ENCODE data around the gene LYSMD2. TPM values are rescaled to one million over a fixed set of nuclear protein-coding genes. Genes with fewer than 3 reads are reported as not detected.

Gene LYSMD2
- total RNA-seq, 1 experiment from 2014 or later: 5.4 TPM

- no peak overlapping the region for H3K9ac ChIP-seq (ENCODE audit: low read length)
- H3K79me2 ChIP-seq (ENCODE audit: low read length): no peaks in the 10 kb centered on the region
- H3K4me2 ChIP-seq (ENCODE audit: low read depth, low read length, poor library complexity, severe bottlenecking): no peak overlapping the region
- no peaks in the 10 kb centered on the region for H3K36me3 ChIP-seq (ENCODE audit: insufficient read depth, low read length)
- no peaks in the 10 kb centered on the region for H3K9me3 ChIP-seq (ENCODE audit: low read length)
- no peak overlapping the region for H3K4me3 ChIP-seq (ENCODE audit: low read length)
- H3K27me3 ChIP-seq (ENCODE audit: low read length): no peaks in the 10 kb centered on the region
- no peaks in the 10 kb centered on the region for H3K9me2 ChIP-seq (replicated peaks; ENCODE audit: insufficient read depth, low read length)
- H4K20me1 ChIP-seq (ENCODE audit: insufficient read depth, low read depth, low read length): no peaks in the 10 kb centered on the region
- no peaks in the 10 kb centered on the region for H3K4me1 ChIP-seq (ENCODE audit: low read length)
- DNase-seq: peak; percentile 65
- H3K27ac ChIP-seq (ENCODE audit: low read length): no peak overlapping the region
- no peak overlapping the region for H2AFZ ChIP-seq (ENCODE audit: low read length)
Measured at GRCh38 chr15:51759557-51760070, 22.2 kb upstream of the LYSMD2 start.

- no peak overlapping the region for H3K4me3 ChIP-seq (ENCODE audit: low read length)
- H4K20me1 ChIP-seq (ENCODE audit: insufficient read depth, low read depth, low read length): 0 out of 2 replicates have a peak, but pooled peaks cover 4% of the 10 kb centered on the region
- no peaks in the 10 kb centered on the region for H3K9me3 ChIP-seq (ENCODE audit: low read length)
- DNase-seq: no peak
- H3K9me2 ChIP-seq (replicated peaks; ENCODE audit: insufficient read depth, low read length): no peaks in the 10 kb centered on the region
- H3K27ac ChIP-seq (ENCODE audit: low read length): no peak overlapping the region
- H3K4me2 ChIP-seq (ENCODE audit: low read depth, low read length, poor library complexity, severe bottlenecking): no peak overlapping the region
- H3K27me3 ChIP-seq (ENCODE audit: low read length): no peaks in the 10 kb centered on the region
- no peak overlapping the region for H3K9ac ChIP-seq (ENCODE audit: low read length)
- H3K79me2 ChIP-seq (ENCODE audit: low read length): no peaks in the 10 kb centered on the region
- H3K36me3 ChIP-seq (ENCODE audit: insufficient read depth, low read length): no peaks in the 10 kb centered on the region
- H3K4me1 ChIP-seq (ENCODE audit: low read length): no peaks in the 10 kb centered on the region
- H2AFZ ChIP-seq (ENCODE audit: low read length): no peak overlapping the region
Measured at GRCh38 chr15:51758645-51759044, 21.2 kb upstream of the LYSMD2 start.

- H3K9me2 ChIP-seq (replicated peaks; ENCODE audit: insufficient read depth, low read length): no peaks in the 10 kb centered on the region
- DNase-seq: no peak
- no peaks in the 10 kb centered on the region for H3K36me3 ChIP-seq (ENCODE audit: insufficient read depth, low read length)
- H3K27me3 ChIP-seq (ENCODE audit: low read length): no peaks in the 10 kb centered on the region
- H3K4me1 ChIP-seq (ENCODE audit: low read length): peaks cover 2% of the 10 kb centered on the region
- no peak overlapping the region for H3K27ac ChIP-seq (ENCODE audit: low read length)
- H3K4me2 ChIP-seq (ENCODE audit: low read depth, low read length, poor library complexity, severe bottlenecking): no peak overlapping the region
- no peak overlapping the region for H3K4me3 ChIP-seq (ENCODE audit: low read length)
- 0 out of 2 replicates have a peak, but pooled peaks cover 4% of the 10 kb centered on the region for H4K20me1 ChIP-seq (ENCODE audit: insufficient read depth, low read depth, low read length)
- no peaks in the 10 kb centered on the region for H3K79me2 ChIP-seq (ENCODE audit: low read length)
- no peak overlapping the region for H2AFZ ChIP-seq (ENCODE audit: low read length)
- H3K9ac ChIP-seq (ENCODE audit: low read length): no peak overlapping the region
- no peaks in the 10 kb centered on the region for H3K9me3 ChIP-seq (ENCODE audit: low read length)
Measured at GRCh38 chr15:51757450-51757849, 20.0 kb upstream of the LYSMD2 start.

GRCh38 chr15:51756482-51756881 lies 19.0 kb upstream of the LYSMD2 start:
- Histone ChIP-seq H3K9me2 (replicated peaks; ENCODE audit: insufficient read depth, low read length) (no peaks in the 10 kb centered on the region), H3K4me1 (ENCODE audit: low read length) (peaks cover 8% of the 10 kb centered on the region), H3K9me3 (ENCODE audit: low read length) (no peaks in the 10 kb centered on the region), H4K20me1 (ENCODE audit: insufficient read depth, low read depth, low read length) (0 out of 2 replicates have a peak, but pooled peaks cover 4% of the 10 kb centered on the region), H2AFZ (ENCODE audit: low read length) (no peak overlapping the region), H3K4me3 (ENCODE audit: low read length) (no peak overlapping the region), H3K79me2 (ENCODE audit: low read length) (no peaks in the 10 kb centered on the region), H3K9ac (ENCODE audit: low read length) (no peak overlapping the region), H3K27ac (ENCODE audit: low read length) (no peak overlapping the region), H3K4me2 (ENCODE audit: low read depth, low read length, poor library complexity, severe bottlenecking) (no peak overlapping the region), H3K27me3 (ENCODE audit: low read length) (no peaks in the 10 kb centered on the region), H3K36me3 (ENCODE audit: insufficient read depth, low read length) (no peaks in the 10 kb centered on the region)
- DNase-seq: no peak

GRCh38 chr15:51755790-51756189 lies 18.3 kb upstream of the LYSMD2 start:
- no peak for DNase-seq
- no peaks in the 10 kb centered on the region for H3K9me2 ChIP-seq (replicated peaks; ENCODE audit: insufficient read depth, low read length)
- H3K4me3 ChIP-seq (ENCODE audit: low read length): no peak overlapping the region
- H3K27me3 ChIP-seq (ENCODE audit: low read length): no peaks in the 10 kb centered on the region
- H3K36me3 ChIP-seq (ENCODE audit: insufficient read depth, low read length): no peaks in the 10 kb centered on the region
- no peak overlapping the region for H3K4me2 ChIP-seq (ENCODE audit: low read depth, low read length, poor library complexity, severe bottlenecking)
- H3K9me3 ChIP-seq (ENCODE audit: low read length): no peaks in the 10 kb centered on the region
- no peak overlapping the region for H2AFZ ChIP-seq (ENCODE audit: low read length)
- H3K4me1 ChIP-seq (ENCODE audit: low read length): peaks cover 13% of the 10 kb centered on the region
- no peaks in the 10 kb centered on the region for H3K79me2 ChIP-seq (ENCODE audit: low read length)
- H4K20me1 ChIP-seq (ENCODE audit: insufficient read depth, low read depth, low read length): 0 out of 2 replicates have a peak, but pooled peaks cover 4% of the 10 kb centered on the region
- H3K9ac ChIP-seq (ENCODE audit: low read length): no peak overlapping the region
- H3K27ac ChIP-seq (ENCODE audit: low read length): no peak overlapping the region

GRCh38 chr15:51754267-51754666 lies 16.8 kb upstream of the LYSMD2 start:
- Histone ChIP-seq H3K9ac (ENCODE audit: low read length) (no peak overlapping the region), H3K9me3 (ENCODE audit: low read length) (no peaks in the 10 kb centered on the region), H3K4me2 (ENCODE audit: low read depth, low read length, poor library complexity, severe bottlenecking) (no peak overlapping the region), H3K9me2 (replicated peaks; ENCODE audit: insufficient read depth, low read length) (no peaks in the 10 kb centered on the region), H3K27me3 (ENCODE audit: low read length) (0 out of 2 replicates have a peak, but pooled peaks cover 1% of the 10 kb centered on the region), H3K79me2 (ENCODE audit: low read length) (no peaks in the 10 kb centered on the region), H3K27ac (ENCODE audit: low read length) (no peak overlapping the region), H4K20me1 (ENCODE audit: insufficient read depth, low read depth, low read length) (0 out of 2 replicates have a peak, but pooled peaks cover 4% of the 10 kb centered on the region), H3K36me3 (ENCODE audit: insufficient read depth, low read length) (no peaks in the 10 kb centered on the region), H2AFZ (ENCODE audit: low read length) (no peak overlapping the region), H3K4me3 (ENCODE audit: low read length) (no peak overlapping the region), H3K4me1 (ENCODE audit: low read length) (peaks cover 29% of the 10 kb centered on the region)
- DNase-seq: no peak

GRCh38 chr15:51752888-51753287 lies 15.4 kb upstream of the LYSMD2 start:
- no peak overlapping the region for H3K27ac ChIP-seq (ENCODE audit: low read length)
- H2AFZ ChIP-seq (ENCODE audit: low read length): no peak overlapping the region
- H3K4me3 ChIP-seq (ENCODE audit: low read length): no peak overlapping the region
- H3K9me2 ChIP-seq (replicated peaks; ENCODE audit: insufficient read depth, low read length): no peaks in the 10 kb centered on the region
- no peak for DNase-seq
- peaks cover 31% of the 10 kb centered on the region for H3K4me1 ChIP-seq (ENCODE audit: low read length)
- 0 out of 2 replicates have a peak, but pooled peaks cover 3% of the 10 kb centered on the region for H3K27me3 ChIP-seq (ENCODE audit: low read length)
- no peaks in the 10 kb centered on the region for H3K36me3 ChIP-seq (ENCODE audit: insufficient read depth, low read length)
- no peak overlapping the region for H3K9ac ChIP-seq (ENCODE audit: low read length)
- 0 out of 2 replicates have a peak, but pooled peaks cover 4% of the 10 kb centered on the region for H4K20me1 ChIP-seq (ENCODE audit: insufficient read depth, low read depth, low read length)
- no peaks in the 10 kb centered on the region for H3K79me2 ChIP-seq (ENCODE audit: low read length)
- no peaks in the 10 kb centered on the region for H3K9me3 ChIP-seq (ENCODE audit: low read length)
- H3K4me2 ChIP-seq (ENCODE audit: low read depth, low read length, poor library complexity, severe bottlenecking): no peak overlapping the region

GRCh38 chr15:51751697-51752683 lies 14.5 kb upstream of the LYSMD2 start:
- 0 out of 2 replicates have a peak, but pooled peaks cover 3% of the 10 kb centered on the region for H3K27me3 ChIP-seq (ENCODE audit: low read length)
- peak overlapping the region; percentile 75 for H3K4me3 ChIP-seq (ENCODE audit: low read length)
- DNase-seq: peak; percentile 52
- H4K20me1 ChIP-seq (ENCODE audit: insufficient read depth, low read depth, low read length): 0 out of 2 replicates have a peak, but pooled peaks cover 4% of the 10 kb centered on the region
- peak overlapping the region; percentile 65 for H3K9ac ChIP-seq (ENCODE audit: low read length)
- H2AFZ ChIP-seq (ENCODE audit: low read length): peak overlapping the region; percentile 77
- H3K27ac ChIP-seq (ENCODE audit: low read length): no peak overlapping the region
- no peaks in the 10 kb centered on the region for H3K79me2 ChIP-seq (ENCODE audit: low read length)
- no peaks in the 10 kb centered on the region for H3K36me3 ChIP-seq (ENCODE audit: insufficient read depth, low read length)
- H3K4me1 ChIP-seq (ENCODE audit: low read length): peaks cover 31% of the 10 kb centered on the region
- H3K9me2 ChIP-seq (replicated peaks; ENCODE audit: insufficient read depth, low read length): no peaks in the 10 kb centered on the region
- H3K9me3 ChIP-seq (ENCODE audit: low read length): no peaks in the 10 kb centered on the region
- peak overlapping the region; percentile 98 for H3K4me2 ChIP-seq (ENCODE audit: low read depth, low read length, poor library complexity, severe bottlenecking)

Measured in Karpas-422 (cell line).